Activated CD8-positive, alpha-beta memory T cell treated with anti-CD3 and anti-CD28 coated beads, Interleukin-2, amount 10 ng/mL, durations not matched to agents 7 days and 5 days (primary cell): ENCODE data around the gene CDS2. TPM values are rescaled to one million over a fixed set of nuclear protein-coding genes. Genes with fewer than 3 reads are reported as not detected.
A peak's percentile ranks its signal among the peaks of the same experiment; 100 is the strongest.

Source experiments
- ATAC-seq: fragments of 150-1000 bp; cut with Tn5 transposase; one replicate; pipeline ENCODE4 v1.10.0; 2021; ENCODE audit warnings: moderate library complexity
- CTCF ChIA-PET: fragments of 350-600 bp; sonication (Branson Sonifier 250); formaldehyde crosslinking; loops from one replicate; lab custom pipeline; 2021; ENCODE audit warnings: antibody characterized with exemption; lab: Charles Lee
- DNase-seq: peaks from one replicate; pipeline ENCODE4 v3.0.0-alpha.2; 2020
- H3K27ac Mint-ChIP-seq: one replicate; pipeline ENCODE4 v1.8.0; 2021; ENCODE audit warnings: mild to moderate bottlenecking, mixed read lengths
- H3K27me3 Mint-ChIP-seq: one replicate; pipeline ENCODE4 v1.8.0; 2021; ENCODE audit warnings: mixed read lengths
- H3K36me3 Mint-ChIP-seq: one replicate; pipeline ENCODE4 v1.8.0; 2021; ENCODE audit warnings: mild to moderate bottlenecking, mixed read lengths
- H3K4me1 Mint-ChIP-seq: one replicate; pipeline ENCODE4 v1.8.0; 2021; ENCODE audit warnings: mixed read lengths
- H3K4me3 Mint-ChIP-seq: one replicate; pipeline ENCODE4 v1.8.0; 2021; ENCODE audit warnings: mild to moderate bottlenecking, moderate library complexity, mixed read lengths
- H3K9me3 Mint-ChIP-seq: one replicate; pipeline ENCODE4 v1.8.0; 2022; ENCODE audit warnings: low read depth, mixed read lengths
- total RNA-seq, 2 experiments: library from RNA; stranded (reverse); gene quantifications; one replicate each; pipeline ENCODE4 v1.2.3, GENCODE V29; 2021

The CDS2 gene
- total RNA-seq, 2 experiments from 2014 or later, result 62.2 to 63.5 TPM

DNA sequence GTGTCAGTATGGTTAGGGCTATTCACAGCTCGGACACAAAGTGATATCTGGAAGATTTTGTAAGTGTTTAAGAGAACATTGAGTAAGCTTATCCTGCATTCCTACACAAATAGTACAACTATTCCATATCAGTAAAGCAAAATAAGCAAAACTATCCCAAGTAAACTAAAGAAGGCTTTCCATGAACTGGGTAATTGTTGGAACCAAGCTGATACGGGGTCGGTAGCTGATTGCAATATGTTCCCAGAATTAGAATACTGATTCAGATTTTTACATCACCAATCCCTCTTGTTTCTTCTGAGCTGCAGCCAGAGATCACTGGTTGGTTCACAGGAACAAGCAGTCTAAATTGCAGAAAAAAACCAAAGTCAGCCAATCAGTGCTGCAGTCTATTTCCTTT, 54.1 kb downstream of the CDS2 start:
- ATAC-seq (no peak), DNase-seq (no peak)
- no peaks in the 10 kb centered on the region for H3K9me3 Mint-ChIP-seq
- no peaks in the 10 kb centered on the region for H3K4me1 Mint-ChIP-seq
- H3K4me3 Mint-ChIP-seq, result no peak overlapping the region
- peaks cover 22% of the 10 kb centered on the region for H3K36me3 Mint-ChIP-seq
- H3K27ac Mint-ChIP-seq, result no peak overlapping the region
- no peaks in the 10 kb centered on the region for H3K27me3 Mint-ChIP-seq
- CTCF ChIA-PET, result interaction anchor here (0.8 to 1.4 kb wide), 3 partner anchors 11 to 54 kb away, joined by 4 to 5 read pairs (median 4); partner anchors contain the start of gene CDS2

DNA sequence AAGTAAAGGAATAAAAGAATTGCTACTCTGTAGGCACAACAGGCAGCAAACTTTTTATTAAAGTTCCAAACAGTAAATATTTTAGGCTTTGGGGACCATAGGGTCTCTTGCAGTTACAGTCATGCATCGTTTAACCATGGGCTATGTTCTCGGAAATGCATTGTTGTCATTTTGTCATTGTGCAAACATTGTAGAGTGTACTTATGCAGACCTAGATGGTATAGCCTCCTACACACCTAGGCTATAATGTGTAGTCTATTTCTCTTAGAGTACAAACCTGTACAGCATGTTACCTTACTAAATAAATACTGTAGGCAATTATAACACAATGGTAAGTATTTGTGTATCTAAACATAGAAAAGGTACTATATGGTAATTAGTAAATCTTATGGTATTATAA, 54.7 kb downstream of the CDS2 start:
- Mint-ChIP-seq H3K4me3 (no peak overlapping the region), H3K27me3 (no peaks in the 10 kb centered on the region), H3K36me3 (peaks cover 22% of the 10 kb centered on the region), H3K27ac (no peak overlapping the region), H3K9me3 (no peaks in the 10 kb centered on the region), H3K4me1 (no peaks in the 10 kb centered on the region)
- DNase-seq, result no peak
- CTCF ChIA-PET, result interaction anchor here (1.1 to 1.4 kb wide), 2 partner anchors 11 to 55 kb away, joined by 4 to 5 read pairs; partner anchors contain the start of gene CDS2
- no peak for ATAC-seq

DNA sequence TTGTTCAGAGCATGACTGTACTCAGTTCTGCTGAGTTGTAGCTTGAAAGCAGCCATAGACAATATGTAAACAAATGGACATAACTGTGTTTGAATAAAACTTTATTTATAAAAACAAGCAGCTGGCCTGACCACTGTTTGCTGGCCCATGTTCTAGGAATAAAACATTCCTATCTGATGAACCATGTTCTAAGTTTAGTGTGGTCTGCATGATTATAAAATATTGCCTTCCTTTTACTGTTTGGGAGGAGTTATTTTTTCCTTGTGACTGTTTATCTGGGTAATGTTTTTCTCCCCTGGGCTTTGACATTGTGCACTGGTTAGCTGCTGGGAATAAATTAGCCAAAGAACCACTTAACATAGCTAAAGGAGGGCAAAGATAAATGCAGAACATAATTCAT, 55.1 kb downstream of the CDS2 start:
- Mint-ChIP-seq H3K4me3 (no peak overlapping the region), H3K27ac (peak overlapping the region; percentile 14), H3K36me3 (peaks cover 19% of the 10 kb centered on the region)

DNA sequence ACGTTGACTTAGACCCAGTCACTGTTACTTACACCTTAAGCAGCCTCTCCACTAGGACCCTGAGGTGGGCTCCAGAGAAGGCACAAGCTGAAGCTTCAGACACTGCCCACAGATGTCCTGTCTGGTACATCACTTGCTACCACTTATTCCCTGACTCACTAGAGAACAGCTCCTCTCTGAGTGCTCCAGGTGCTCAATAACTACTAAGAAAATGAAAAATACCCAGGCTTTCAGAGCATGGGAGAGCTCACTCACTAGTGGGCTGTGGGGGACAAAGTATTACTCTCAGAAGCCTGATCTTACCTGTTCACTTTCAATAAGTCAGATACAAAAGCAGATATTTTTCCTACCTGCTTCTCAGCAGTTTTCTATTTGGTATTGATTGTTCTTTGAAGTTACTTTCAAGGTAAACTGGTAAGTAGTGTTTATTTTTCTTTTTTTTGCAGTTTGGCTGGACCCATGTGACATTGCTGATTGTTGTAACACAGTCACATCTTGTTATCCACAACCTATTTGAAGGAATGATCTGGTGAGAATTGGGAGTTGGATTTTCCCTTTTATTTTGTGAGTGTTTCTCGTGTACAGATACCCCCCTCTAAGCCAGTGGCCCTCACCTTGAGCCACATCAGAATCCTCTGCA, 55.9 kb downstream of the CDS2 start:
- Mint-ChIP-seq H3K36me3 (peaks cover 16% of the 10 kb centered on the region), H3K27me3 (no peaks in the 10 kb centered on the region), H3K27ac (peak overlapping the region; percentile 6), H3K4me1 (no peaks in the 10 kb centered on the region), H3K9me3 (no peaks in the 10 kb centered on the region), H3K4me3 (no peak overlapping the region)
- DNase-seq (no peak), ATAC-seq (no peak)
- CTCF ChIA-PET, result interaction anchor here (1.4 kb wide), 1 partner anchor 10 kb away, joined by 4 read pairs; no protein-coding TSS in a partner anchor

More for the DNA sequence above, 55.1 kb downstream of the CDS2 start:
- Mint-ChIP-seq H3K4me1 (no peaks in the 10 kb centered on the region), H3K27me3 (no peaks in the 10 kb centered on the region), H3K9me3 (no peaks in the 10 kb centered on the region)
- ATAC-seq (no peak), DNase-seq (no peak)
- CTCF ChIA-PET, result interaction anchor here (1.1 to 1.4 kb wide), 2 partner anchors 10 to 11 kb away, joined by 4 read pairs; no protein-coding TSS in a partner anchor

DNA sequence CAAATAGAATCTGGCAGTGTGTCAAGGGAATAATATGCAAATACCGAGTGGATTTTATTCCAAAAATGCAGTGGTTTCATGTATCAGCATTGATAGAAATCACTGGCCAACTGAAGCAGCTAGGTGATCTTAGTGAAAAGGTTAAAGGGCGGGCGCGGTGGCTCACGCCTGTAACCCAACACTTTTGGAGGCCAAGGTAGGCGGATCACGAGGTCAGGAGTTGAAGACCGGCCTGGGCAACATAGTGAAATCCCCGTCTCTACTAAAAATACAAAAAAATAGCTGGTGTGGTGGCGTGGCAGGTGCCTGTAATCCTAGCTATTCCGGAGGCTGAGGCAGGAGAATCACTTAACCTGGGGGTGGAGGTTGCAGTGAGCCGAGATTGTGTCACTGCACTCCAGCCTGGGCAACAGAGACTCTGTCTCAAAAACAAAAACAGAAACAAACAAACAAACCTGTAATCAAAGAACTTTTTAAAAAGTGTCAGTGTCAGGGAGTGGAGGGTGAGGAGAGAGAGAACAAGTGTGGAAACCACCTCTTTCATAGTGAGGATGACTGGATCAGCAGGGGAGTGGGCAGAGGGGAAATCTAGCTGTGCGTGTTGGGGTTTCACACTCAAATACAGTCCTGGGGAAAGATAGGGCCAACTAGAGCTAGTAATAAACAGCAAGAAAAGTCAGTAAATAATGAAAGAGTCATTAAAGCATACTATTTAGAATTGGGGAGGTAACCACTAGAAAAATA, 57.1 kb downstream of the CDS2 start:
- H3K4me1 Mint-ChIP-seq, result no peaks in the 10 kb centered on the region
- CTCF ChIA-PET, result interaction anchor here (1.2 kb wide), 1 partner anchor 58 kb away, joined by 3 read pairs; the partner anchor contains the start of gene CDS2
- H3K27ac Mint-ChIP-seq, result no peak overlapping the region
- no peaks in the 10 kb centered on the region for H3K27me3 Mint-ChIP-seq
- no peaks in the 10 kb centered on the region for H3K9me3 Mint-ChIP-seq
- no peak for DNase-seq
- no peak overlapping the region for H3K4me3 Mint-ChIP-seq
- H3K36me3 Mint-ChIP-seq, result peaks cover 15% of the 10 kb centered on the region
- ATAC-seq, result no peak

DNA sequence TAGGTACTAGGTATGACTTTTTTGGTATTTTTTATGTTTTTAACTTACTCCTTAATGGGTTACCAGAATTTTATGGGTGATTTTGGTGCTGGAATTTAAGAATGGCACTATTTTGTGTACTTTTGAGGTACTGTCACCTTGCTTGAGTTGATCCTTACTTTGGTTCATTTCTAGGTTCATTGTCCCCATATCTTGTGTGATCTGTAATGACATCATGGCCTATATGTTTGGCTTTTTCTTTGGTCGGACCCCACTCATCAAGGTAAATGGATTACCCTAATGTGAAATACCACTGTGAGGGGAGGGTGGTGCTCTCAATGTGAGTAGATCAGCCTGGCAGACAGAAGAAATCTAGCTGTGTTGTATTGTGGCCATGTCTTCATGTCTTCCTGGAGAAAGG, 57.9 kb downstream of the CDS2 start:
- Mint-ChIP-seq H3K4me3 (no peak overlapping the region), H3K36me3 (peaks cover 17% of the 10 kb centered on the region), H3K4me1 (no peaks in the 10 kb centered on the region), H3K27ac (no peak overlapping the region), H3K9me3 (no peaks in the 10 kb centered on the region), H3K27me3 (no peaks in the 10 kb centered on the region)
- DNase-seq, result no peak
- CTCF ChIA-PET, result no interaction called here
- no peak for ATAC-seq

DNA sequence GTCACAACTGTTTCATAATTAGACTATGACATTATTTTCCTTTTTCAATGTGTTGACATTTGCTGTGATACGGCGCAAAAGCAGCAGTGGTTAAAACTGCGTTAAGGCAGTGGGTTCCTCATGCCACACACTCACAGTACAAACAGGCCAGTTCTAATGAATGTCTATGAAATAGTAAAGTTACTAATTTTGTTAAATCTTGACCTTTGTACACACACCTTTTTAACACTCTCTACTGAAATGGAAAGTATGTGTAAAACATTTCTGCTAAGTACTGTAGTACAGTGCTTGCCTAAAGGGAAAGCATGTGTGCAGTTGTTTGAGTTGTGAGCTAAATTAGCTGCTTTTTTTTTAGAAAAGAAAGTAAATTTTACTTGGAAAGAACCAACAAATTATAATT, 60.3 kb downstream of the CDS2 start:
- H3K36me3 Mint-ChIP-seq, result peaks cover 17% of the 10 kb centered on the region
- H3K4me3 Mint-ChIP-seq, result no peak overlapping the region
- ATAC-seq, result no peak
- DNase-seq, result no peak
- H3K27me3 Mint-ChIP-seq, result no peaks in the 10 kb centered on the region
- H3K27ac Mint-ChIP-seq, result no peak overlapping the region
- peaks cover 7% of the 10 kb centered on the region for H3K4me1 Mint-ChIP-seq
- no peaks in the 10 kb centered on the region for H3K9me3 Mint-ChIP-seq
- CTCF ChIA-PET, result interaction anchor here (1.2 to 1.6 kb wide), 2 partner anchors 9 to 61 kb away, joined by 3 read pairs; no protein-coding TSS in a partner anchor

DNA sequence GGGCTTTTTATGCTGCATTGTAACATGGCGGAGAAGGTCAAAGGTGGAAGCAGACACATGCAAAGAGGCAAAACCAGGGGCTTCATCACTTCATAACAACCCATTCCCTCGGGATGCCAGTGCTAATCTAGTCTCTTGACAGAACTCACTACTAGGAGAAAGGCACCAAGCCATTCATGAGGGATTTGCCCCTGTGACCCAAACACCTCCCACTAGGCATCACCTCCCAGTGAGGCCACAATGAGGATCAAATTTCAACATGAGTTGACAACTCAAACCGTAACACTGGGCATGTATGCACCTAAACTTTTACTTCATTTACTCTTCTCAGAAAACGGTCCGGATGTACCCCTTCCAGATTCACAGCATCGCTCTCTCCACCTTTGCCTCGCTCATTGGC, 61.9 kb downstream of the CDS2 start:
- no peak overlapping the region for H3K4me3 Mint-ChIP-seq
- H3K36me3 Mint-ChIP-seq, result peaks cover 10% of the 10 kb centered on the region
- H3K27ac Mint-ChIP-seq, result no peak overlapping the region

DNA sequence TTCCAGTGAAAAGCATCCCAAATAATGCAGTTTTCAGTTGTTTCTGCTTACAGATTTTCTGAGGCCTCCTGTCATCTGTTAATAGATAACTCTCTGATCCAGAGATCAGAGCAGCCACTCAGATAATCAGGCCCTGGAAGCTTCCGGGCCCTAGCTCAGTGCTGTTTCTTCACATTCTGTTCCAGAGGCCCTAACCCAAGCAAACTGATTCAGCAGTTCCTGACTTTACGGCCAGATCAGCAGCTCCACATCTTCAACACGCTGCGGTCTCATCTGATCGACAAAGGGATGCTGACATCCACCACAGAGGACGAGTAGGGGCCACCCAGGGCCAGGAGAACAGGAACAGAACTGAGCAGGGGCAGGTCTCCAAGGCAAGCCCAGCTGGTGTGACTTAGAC, 63.1 kb downstream of the CDS2 start:
- H3K27ac Mint-ChIP-seq, result no peak overlapping the region
- ATAC-seq, result no peak
- peaks cover 11% of the 10 kb centered on the region for H3K36me3 Mint-ChIP-seq
- DNase-seq, result no peak
- H3K4me3 Mint-ChIP-seq, result no peak overlapping the region
- H3K27me3 Mint-ChIP-seq, result no peaks in the 10 kb centered on the region
- H3K4me1 Mint-ChIP-seq, result peaks cover 20% of the 10 kb centered on the region
- CTCF ChIA-PET, result interaction anchor here (0.9 to 5.6 kb wide), 2 partner anchors 58 to 63 kb away, joined by 4 to 102 read pairs; partner anchors contain the start of gene CDS2
- H3K9me3 Mint-ChIP-seq, result no peaks in the 10 kb centered on the region

More for the DNA sequence above, 61.9 kb downstream of the CDS2 start:
- no peak for ATAC-seq
- Mint-ChIP-seq H3K9me3 (no peaks in the 10 kb centered on the region), H3K4me1 (peaks cover 20% of the 10 kb centered on the region), H3K27me3 (no peaks in the 10 kb centered on the region)
- CTCF ChIA-PET, result interaction anchor here (1.5 kb wide), 1 partner anchor 35 kb away, joined by 3 read pairs; no protein-coding TSS in a partner anchor
- DNase-seq, result no peak

DNA sequence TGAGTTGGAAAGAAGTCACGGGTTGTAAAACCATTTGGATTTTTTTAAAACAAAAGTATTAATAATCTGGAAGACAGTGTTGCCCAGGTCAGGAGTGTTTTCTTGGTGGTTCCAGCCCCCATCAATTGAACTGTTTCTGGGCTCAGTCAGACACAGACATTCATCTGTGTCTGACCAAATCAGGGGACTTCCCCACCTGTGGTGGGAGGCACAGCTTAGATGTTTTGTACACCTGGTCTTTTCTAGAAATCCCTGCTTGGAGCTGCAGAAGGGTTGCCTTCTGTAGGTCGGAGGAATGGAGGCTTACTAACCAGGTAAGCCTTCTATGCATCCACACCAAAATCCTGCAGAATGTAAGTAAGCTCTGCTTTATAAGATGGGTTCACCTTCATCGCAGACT, 63.6 kb downstream of the CDS2 start:
- no peak overlapping the region for H3K27ac Mint-ChIP-seq
- no peaks in the 10 kb centered on the region for H3K27me3 Mint-ChIP-seq
- H3K4me1 Mint-ChIP-seq, result peaks cover 20% of the 10 kb centered on the region

DNA sequence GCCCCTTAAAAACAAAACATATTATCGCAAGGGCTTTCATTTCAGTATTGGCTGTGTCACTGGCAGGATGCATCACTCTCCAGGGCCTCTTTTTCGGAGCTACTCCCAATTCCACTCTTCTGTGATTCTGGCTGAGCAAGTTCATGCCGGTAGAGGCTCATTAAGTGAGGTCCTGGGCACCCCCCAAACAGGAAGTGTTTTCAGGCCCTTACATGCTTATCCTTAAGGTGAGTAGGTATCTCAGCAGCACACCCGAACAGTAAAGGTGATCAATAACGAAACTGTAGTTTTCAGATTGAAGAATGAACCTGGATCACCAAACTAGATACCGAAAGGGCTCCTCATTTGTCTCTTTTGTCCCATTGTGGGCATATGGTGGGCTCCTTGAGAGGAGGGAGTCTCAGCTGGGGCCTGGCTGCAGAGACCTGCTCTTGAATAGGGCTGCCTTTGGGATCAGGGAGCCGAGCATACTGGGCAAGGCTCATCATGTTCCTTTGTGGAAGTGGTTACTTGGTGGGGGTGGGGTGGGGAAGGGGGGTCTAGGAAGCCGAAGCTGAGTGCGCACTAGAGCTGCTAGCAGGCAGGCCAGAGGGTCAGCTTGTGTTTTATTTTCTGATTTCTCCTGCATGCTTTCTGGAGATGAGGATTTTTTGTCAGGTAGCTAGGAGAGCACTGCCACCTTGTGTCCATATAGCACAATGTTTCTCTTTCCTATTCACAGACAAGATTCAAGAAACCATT, 65.2 kb downstream of the CDS2 start:
- ATAC-seq, result peak; percentile 75
- no peaks in the 10 kb centered on the region for H3K9me3 Mint-ChIP-seq
- CTCF ChIA-PET, result interaction anchor here (0.5 to 5.6 kb wide), 25 partner anchors 11 to 168 kb away, joined by 3 to 102 read pairs (median 4); partner anchors contain the start of genes CDS2 and PCNA
- no peak overlapping the region for H3K4me3 Mint-ChIP-seq
- H3K36me3 Mint-ChIP-seq, result peaks cover 8% of the 10 kb centered on the region
- H3K27ac Mint-ChIP-seq, result peak overlapping the region; percentile 64
- no peaks in the 10 kb centered on the region for H3K27me3 Mint-ChIP-seq
- DNase-seq, result peak; percentile 55
- peaks cover 20% of the 10 kb centered on the region for H3K4me1 Mint-ChIP-seq

More for the DNA sequence above, 63.6 kb downstream of the CDS2 start:
- Mint-ChIP-seq H3K9me3 (no peaks in the 10 kb centered on the region), H3K36me3 (peaks cover 11% of the 10 kb centered on the region), H3K4me3 (no peak overlapping the region)
- CTCF ChIA-PET, result interaction anchor here (0.9 to 5.6 kb wide), 2 partner anchors 59 to 63 kb away, joined by 4 to 102 read pairs; partner anchors contain the start of gene CDS2
- DNase-seq, result no peak
- ATAC-seq, result no peak

DNA sequence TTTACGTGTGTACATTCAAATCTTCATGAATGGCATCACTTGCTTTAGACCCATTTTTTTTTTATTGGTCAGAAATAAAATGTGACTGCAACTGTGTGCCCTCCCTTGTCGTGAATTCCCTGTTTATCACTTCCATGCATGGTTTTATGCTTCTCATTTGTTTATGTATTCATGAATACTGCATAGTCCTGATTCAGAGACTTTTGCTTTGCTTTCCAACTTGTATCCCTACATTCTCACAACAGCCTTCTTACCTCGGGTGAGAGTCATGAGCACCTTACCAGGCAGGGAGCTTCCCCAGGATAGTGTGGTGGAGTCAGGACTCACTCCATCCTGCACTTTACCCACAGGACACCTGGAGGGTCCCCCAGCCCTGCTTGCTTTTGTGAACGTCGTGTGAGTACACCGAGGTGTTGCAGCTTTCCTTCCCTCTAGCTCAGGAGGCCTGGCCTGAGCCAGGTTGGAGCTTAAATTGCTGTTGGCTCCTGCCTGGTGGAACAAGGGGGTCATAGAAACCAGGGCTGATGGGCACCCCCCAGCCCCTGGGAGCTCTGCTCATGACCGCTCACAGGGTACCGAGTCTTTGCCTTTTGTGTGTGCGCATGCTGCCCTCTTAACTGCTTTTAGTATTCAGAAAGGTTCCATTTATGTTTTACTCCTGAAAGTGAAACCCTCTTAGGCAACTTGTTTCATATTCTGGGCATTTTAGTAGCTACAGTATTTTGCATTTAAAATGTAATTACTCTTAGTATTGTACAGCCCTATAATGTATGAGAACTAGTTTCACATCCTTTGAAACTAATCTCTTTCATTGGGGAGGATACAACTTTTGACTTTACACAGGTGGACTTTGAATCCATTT, 66.0 kb downstream of the CDS2 start:
- Mint-ChIP-seq H3K4me3 (no peak overlapping the region), H3K27ac (no peak overlapping the region), H3K27me3 (no peaks in the 10 kb centered on the region), H3K9me3 (no peaks in the 10 kb centered on the region), H3K4me1 (peaks cover 20% of the 10 kb centered on the region), H3K36me3 (peaks cover 8% of the 10 kb centered on the region)
- no peak for DNase-seq
- no peak for ATAC-seq
- CTCF ChIA-PET, result interaction anchor here (0.6 to 5.6 kb wide), 27 partner anchors 10 to 237 kb away, joined by 3 to 102 read pairs (median 4); partner anchors contain the start of genes CDS2 and PCNA
